Activated naive CD8-positive, alpha-beta T cell treated with anti-CD3 and anti-CD28 coated beads, Interleukin-2, amount 50 U/mL, for 24 hours (primary cell): ENCODE data around the gene RAB25.

Experiments used
- ATAC-seq: fragments of 150-1000 bp; cut with Tn5 transposase; one replicate; pipeline ENCODE4 v1.10.0; 2021
- DNase-seq: peaks from one replicate; pipeline ENCODE4 v3.0.0; 2021
- H3K27ac Mint-ChIP-seq: one replicate; pipeline ENCODE4 v1.8.0; 2021; ENCODE audit warnings: mild to moderate bottlenecking, mixed read lengths
- H3K27me3 Mint-ChIP-seq: one replicate; pipeline ENCODE4 v1.8.0; 2021; ENCODE audit warnings: mixed read lengths
- H3K36me3 Mint-ChIP-seq: one replicate; pipeline ENCODE4 v1.8.0; 2021; ENCODE audit warnings: low read depth, mixed read lengths
- H3K4me1 Mint-ChIP-seq: one replicate; pipeline ENCODE4 v1.8.0; 2021; ENCODE audit warnings: mixed read lengths
- H3K4me3 Mint-ChIP-seq: one replicate; pipeline ENCODE4 v1.8.0; 2021; ENCODE audit warnings: mild to moderate bottlenecking, moderate library complexity, mixed read lengths
- H3K9me3 Mint-ChIP-seq: one replicate; pipeline ENCODE4 v1.8.0; 2021; ENCODE audit warnings: mixed read lengths

Gene RAB25

DNA sequence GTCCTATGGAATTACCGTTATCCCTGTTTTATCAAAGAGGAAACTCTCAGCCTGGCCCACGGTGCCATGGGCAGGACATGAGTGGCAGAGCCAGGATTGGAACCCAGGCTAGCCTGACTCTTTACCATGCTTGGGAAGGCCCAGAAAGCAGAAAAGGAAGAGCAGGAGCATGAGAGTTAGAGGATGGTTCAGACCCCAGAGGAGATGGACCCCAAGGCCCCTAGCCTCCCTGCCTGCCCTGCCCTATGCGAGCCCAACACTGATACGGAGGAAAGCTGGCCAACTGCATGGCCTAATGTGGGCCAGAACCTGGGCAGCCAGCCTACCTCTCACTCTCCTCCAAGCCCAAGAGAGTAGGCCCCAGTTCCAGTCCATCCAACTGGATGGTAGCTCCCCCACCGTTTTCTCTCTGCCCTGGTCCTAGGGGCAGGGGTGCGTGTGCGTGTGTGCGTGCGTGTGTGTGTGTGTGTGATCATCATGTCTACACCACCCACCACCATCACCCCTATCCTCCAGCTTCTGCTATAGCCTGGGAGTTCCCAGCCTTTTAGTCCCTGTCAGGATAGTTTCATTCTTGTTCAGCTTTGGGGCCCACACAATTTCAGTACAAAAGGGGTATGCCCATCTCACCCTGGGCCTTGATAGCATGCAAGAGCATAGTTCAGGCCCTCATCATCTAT lies 36.7 kb downstream of the RAB25 start:
- Mint-ChIP-seq H3K36me3 (peaks cover 3% of the 10 kb centered on the region), H3K9me3 (no peaks in the 10 kb centered on the region), H3K4me1 (peaks cover 65% of the 10 kb centered on the region), H3K27me3 (peaks cover 32% of the 10 kb centered on the region), H3K27ac (peak overlapping the region; percentile 98), H3K4me3 (peak overlapping the region; percentile 76)
- DNase-seq (peak; percentile 66), ATAC-seq (peak; percentile 45)

DNA sequence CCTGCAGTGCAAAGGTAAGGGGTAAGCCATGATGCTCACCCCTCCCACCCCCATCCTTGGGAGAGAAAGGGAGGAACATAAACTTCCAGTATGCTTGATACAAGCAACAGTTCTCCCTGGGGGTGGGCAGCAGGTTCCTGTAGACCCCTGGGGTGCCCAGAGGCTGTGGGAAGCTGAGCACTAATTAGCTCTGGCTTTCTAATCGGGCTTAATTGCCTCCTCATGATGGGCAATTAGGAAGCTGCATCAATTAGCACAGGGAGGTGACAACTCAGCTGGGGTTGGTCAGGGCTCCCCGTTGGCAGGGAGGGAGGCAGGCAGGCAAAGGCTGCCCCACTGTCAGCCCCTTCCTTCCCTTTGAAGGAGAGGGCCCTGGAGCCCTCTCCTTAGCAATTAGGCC lies 37.8 kb downstream of the RAB25 start:
- no peaks in the 10 kb centered on the region for H3K9me3 Mint-ChIP-seq
- H3K4me3 Mint-ChIP-seq = no peak overlapping the region
- peaks cover 28% of the 10 kb centered on the region for H3K27me3 Mint-ChIP-seq
- ATAC-seq (no peak), DNase-seq (no peak)
- H3K36me3 Mint-ChIP-seq = peaks cover 3% of the 10 kb centered on the region
- peak overlapping the region; percentile 98 for H3K27ac Mint-ChIP-seq
- H3K4me1 Mint-ChIP-seq = peaks cover 77% of the 10 kb centered on the region

DNA sequence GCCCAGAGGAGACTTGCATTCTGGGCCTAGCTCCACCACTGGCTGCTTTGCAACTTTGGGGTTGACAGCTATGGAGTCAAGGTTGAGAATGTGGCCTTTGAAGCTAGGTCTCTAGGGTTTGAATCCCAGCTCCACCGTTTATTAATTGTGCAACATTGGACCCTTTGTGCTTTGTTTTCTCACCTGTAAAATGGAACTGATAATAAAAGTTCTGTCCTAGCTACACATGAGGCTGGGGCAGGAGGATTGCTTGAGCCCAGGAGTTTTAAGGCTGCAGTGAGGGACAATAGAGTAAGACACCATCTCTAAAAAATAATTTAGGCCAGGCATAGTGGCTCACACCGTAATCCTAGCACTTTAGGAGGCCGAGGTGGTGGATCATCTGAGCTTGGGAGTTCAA lies 38.3 kb downstream of the RAB25 start:
- DNase-seq = no peak
- peaks cover 82% of the 10 kb centered on the region for H3K4me1 Mint-ChIP-seq
- no peaks in the 10 kb centered on the region for H3K9me3 Mint-ChIP-seq
- H3K27me3 Mint-ChIP-seq = peaks cover 25% of the 10 kb centered on the region
- H3K4me3 Mint-ChIP-seq = no peak overlapping the region
- peaks cover 3% of the 10 kb centered on the region for H3K36me3 Mint-ChIP-seq
- no peak for ATAC-seq
- H3K27ac Mint-ChIP-seq = peak overlapping the region; percentile 6

- DNase-seq (no peak), ATAC-seq (no peak)
- Mint-ChIP-seq H3K9me3 (no peaks in the 10 kb centered on the region), H3K36me3 (peaks cover 3% of the 10 kb centered on the region), H3K4me1 (peaks cover 88% of the 10 kb centered on the region), H3K27me3 (peaks cover 23% of the 10 kb centered on the region), H3K27ac (peak overlapping the region; percentile 41), H3K4me3 (no peak overlapping the region)
These were observed 39.4 kb downstream of the RAB25 start for GRCh38 chr1:156100205-156100995.

DNA sequence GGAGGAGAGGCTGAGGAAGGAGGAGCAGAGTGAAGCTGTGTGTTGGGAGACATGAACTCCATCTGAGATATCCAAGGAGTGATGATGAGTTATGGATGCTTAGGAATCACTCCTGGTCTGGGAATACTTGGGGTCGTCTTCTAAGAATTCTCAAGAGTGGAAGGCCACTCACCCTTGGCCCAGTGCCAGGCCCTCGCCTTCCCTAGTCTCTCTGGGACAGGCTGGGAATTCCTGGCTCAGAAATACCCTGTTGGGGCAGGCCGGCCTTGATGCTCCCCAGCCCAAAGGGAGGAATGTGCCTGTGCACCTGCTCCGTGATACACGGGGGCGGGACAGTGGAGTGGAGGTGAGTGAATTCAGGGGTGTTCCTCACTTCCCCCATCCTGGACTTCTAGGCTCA lies 40.9 kb downstream of the RAB25 start:
- Mint-ChIP-seq H3K4me3 (no peak overlapping the region), H3K4me1 (peaks cover 87% of the 10 kb centered on the region), H3K9me3 (no peaks in the 10 kb centered on the region), H3K36me3 (peaks cover 5% of the 10 kb centered on the region), H3K27ac (no peak overlapping the region), H3K27me3 (peaks cover 18% of the 10 kb centered on the region)
- ATAC-seq = no peak
- no peak for DNase-seq

- Mint-ChIP-seq H3K9me3 (no peaks in the 10 kb centered on the region), H3K4me3 (no peak overlapping the region), H3K27me3 (peaks cover 16% of the 10 kb centered on the region), H3K4me1 (peaks cover 87% of the 10 kb centered on the region), H3K27ac (peak overlapping the region; percentile 94), H3K36me3 (peaks cover 3% of the 10 kb centered on the region)
- no peak for DNase-seq
- no peak for ATAC-seq
These were observed 41.9 kb downstream of the RAB25 start for GRCh38 chr1:156102633-156103511.

- Mint-ChIP-seq H3K27ac (peak overlapping the region; percentile 94), H3K4me1 (peaks cover 87% of the 10 kb centered on the region), H3K4me3 (peak overlapping the region; percentile 45), H3K36me3 (peaks cover 3% of the 10 kb centered on the region), H3K9me3 (no peaks in the 10 kb centered on the region), H3K27me3 (peaks cover 16% of the 10 kb centered on the region)
- ATAC-seq = peak; percentile 21
- peak; percentile 64 for DNase-seq
These were observed 42.6 kb downstream of the RAB25 start for GRCh38 chr1:156103521-156103947.

DNA sequence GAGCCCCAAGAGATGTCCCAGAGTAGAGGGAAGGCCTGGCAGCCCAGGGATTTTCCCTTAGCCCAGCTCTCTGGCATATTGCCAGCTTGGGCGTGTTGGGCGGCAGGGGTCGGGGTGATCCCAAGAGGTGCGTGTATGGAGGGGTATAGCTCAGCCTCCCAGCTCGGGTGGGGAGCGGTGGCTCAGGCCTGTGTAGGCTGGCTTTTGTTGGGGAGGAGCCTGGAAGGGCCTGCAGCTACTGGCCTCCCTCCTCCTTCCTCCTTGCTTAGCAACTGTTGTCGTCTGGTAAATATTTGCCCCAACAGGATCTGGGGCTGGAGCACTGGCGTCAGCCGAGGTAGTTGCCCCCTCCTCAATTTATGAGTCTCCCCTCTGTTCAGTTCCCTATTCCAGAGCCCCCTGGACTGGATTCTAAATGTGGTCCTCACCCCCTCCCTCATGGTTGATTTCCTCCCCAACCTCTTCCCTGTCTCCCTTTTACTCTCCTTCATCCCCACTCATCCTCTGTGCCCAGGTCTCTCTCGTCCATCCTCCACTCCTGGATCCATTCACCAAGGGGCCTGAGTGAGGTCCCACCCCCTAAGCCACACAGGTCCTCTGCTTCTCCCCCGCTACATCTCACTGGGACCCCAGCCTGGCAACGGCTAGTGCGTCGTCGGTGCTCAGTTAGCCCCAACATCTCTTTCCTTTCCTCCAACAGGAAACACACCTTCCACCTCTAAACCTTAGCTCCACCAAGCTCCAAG lies 43.3 kb downstream of the RAB25 start:
- H3K27me3 Mint-ChIP-seq = peaks cover 16% of the 10 kb centered on the region
- no peaks in the 10 kb centered on the region for H3K9me3 Mint-ChIP-seq
- peak; percentile 58 for DNase-seq
- H3K36me3 Mint-ChIP-seq = peaks cover 3% of the 10 kb centered on the region
- peak overlapping the region; percentile 45 for H3K4me3 Mint-ChIP-seq
- H3K4me1 Mint-ChIP-seq = peaks cover 89% of the 10 kb centered on the region
- ATAC-seq = peak; percentile 35
- H3K27ac Mint-ChIP-seq = peak overlapping the region; percentile 94

DNA sequence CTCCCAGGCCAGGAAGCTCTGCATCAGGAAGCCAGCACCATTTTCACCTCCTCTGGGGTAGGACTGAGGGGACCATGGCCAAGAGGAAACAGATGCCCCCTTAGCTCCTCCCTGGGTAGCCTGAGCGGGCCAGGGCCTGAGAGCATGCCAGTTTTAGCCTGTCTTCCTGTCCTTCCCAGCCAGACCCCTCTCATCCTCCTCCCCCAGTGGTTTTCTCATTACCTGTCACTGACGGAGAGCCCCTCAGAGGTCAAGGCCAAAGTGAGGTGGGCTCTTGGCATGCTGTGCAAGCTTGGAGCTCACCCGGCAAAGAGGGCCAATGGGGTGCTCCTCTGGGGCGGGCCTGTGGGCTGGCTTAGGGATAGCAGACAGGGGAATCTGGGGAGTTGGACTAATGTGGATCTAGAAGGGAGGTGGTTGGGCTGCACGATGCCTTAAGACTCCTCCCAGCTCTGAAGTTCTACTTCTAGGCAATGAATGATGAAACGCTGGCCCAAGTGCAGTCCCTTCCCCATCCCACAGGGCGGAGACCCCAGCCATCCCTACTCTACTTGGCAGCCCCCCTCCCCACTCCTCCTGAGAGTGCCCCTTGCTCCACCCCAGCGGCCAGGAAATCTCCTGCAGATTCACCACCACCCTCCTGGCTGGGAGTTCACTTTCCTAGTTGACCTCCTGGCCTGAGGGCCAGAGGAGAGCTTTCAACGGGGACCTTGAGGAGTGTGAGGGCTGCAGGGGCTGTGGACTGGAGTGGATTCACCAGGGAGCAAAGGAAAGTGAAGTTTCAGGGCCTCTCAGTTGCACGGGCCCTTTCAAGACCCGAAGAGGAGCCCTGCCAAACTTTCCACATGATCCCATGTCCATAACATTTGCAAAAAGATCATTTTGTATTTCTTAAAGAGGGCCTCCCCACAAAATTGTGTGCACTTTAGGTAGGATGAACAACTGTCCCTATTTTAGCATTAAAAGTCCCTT lies 44.2 kb downstream of the RAB25 start:
- peaks cover 87% of the 10 kb centered on the region for H3K4me1 Mint-ChIP-seq
- peaks cover 15% of the 10 kb centered on the region for H3K27me3 Mint-ChIP-seq
- peak overlapping the region; percentile 94 for H3K27ac Mint-ChIP-seq
- peak overlapping the region; percentile 81 for H3K4me3 Mint-ChIP-seq
- DNase-seq (no peak), ATAC-seq (no peak)
- peaks cover 3% of the 10 kb centered on the region for H3K36me3 Mint-ChIP-seq
- H3K9me3 Mint-ChIP-seq = no peaks in the 10 kb centered on the region

- Mint-ChIP-seq H3K27ac (peak overlapping the region; percentile 94), H3K4me1 (peaks cover 73% of the 10 kb centered on the region), H3K4me3 (peak overlapping the region; percentile 81), H3K36me3 (peaks cover 3% of the 10 kb centered on the region), H3K27me3 (peaks cover 4% of the 10 kb centered on the region), H3K9me3 (no peaks in the 10 kb centered on the region)
- DNase-seq (no peak), ATAC-seq (peak; percentile 21)
These were observed 45.9 kb downstream of the RAB25 start for GRCh38 chr1:156106624-156107488.

DNA sequence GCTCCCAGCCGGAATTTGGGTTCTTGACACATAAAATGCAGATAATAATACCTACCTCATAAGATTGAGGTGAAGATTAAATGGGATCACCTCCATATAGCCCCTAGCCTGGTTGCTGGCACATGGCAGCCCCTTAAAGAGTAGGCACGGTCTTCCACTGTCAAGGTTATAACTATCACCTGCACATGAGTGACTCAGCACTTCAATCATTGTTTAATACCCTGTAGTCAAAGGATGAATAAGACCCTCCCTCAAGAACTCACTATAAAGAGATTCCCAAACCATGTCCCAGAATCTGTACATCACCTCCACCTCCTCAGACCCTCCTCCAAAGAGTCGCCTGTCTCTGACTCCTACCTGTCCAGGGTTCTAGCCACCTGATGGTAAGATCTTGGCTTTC lies 47.1 kb downstream of the RAB25 start:
- Mint-ChIP-seq H3K4me3 (peak overlapping the region; percentile 81), H3K36me3 (peaks cover 3% of the 10 kb centered on the region), H3K4me1 (peaks cover 67% of the 10 kb centered on the region), H3K27ac (no peak overlapping the region), H3K9me3 (no peaks in the 10 kb centered on the region), H3K27me3 (peaks cover 5% of the 10 kb centered on the region)
- ATAC-seq = no peak
- no peak for DNase-seq

DNA sequence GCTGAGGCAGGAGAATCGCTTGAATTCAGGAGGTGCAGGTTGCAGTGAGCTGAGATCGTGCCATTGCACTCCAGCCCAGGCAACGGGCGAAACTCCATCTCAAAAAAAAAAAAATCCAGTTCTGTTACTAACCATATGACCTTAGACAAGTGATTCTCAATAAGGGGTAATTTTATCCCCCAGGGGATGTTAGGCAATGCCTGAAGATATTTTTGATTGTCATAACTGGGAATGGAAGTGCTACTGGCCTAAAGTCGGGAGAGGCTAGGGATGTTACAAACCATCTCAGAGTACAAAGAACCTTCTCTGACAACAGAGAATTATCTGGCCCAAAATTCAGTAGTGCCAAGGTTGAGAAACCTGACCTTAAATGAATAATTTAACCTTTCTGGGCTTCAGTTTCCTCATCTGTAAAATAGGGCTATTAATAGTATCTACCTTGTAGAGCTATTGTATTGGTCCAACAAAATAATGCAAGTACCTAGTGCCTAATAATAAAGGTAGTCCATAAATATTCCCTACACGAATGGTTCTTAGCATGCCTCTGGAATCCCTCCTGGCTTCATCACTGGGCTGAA lies 47.8 kb downstream of the RAB25 start:
- Mint-ChIP-seq H3K27ac (no peak overlapping the region), H3K9me3 (no peaks in the 10 kb centered on the region), H3K36me3 (peaks cover 3% of the 10 kb centered on the region), H3K4me3 (peak overlapping the region; percentile 11), H3K27me3 (peaks cover 9% of the 10 kb centered on the region), H3K4me1 (peaks cover 67% of the 10 kb centered on the region)
- DNase-seq (no peak), ATAC-seq (no peak)
